Stimulated activated CD4-positive, alpha-beta T cell treated with anti-CD3 and anti-CD28 coated beads, Interleukin-4, amount 100 ng/mL, for 24 hours (primary cell): ENCODE data around the gene RBPMS2.

Source experiments
- DNase-seq: peaks from one replicate; pipeline ENCODE4 v3.0.0-alpha.2; 2020

The RBPMS2 gene

DNA sequence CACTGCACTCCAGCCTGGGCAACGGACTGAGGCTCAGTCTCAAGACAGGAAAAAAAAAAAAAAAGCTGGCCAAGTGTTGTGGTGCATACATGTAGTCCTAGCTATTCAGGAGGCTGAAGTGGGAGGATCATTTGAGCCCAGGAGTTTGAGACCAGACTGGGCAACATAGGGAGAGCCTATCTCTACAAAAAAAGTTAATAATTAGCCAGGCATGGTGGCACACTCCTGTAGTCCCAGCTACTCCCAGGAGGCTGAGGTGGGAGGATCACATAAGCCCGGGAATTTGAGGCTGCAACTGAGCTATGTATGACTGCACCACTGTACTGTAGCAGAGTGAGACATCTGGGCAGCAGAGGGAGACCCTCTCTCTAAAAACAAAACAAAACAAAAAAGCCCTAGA is 58.9 kb downstream of the RBPMS2 start:
- no peak for DNase-seq

DNA sequence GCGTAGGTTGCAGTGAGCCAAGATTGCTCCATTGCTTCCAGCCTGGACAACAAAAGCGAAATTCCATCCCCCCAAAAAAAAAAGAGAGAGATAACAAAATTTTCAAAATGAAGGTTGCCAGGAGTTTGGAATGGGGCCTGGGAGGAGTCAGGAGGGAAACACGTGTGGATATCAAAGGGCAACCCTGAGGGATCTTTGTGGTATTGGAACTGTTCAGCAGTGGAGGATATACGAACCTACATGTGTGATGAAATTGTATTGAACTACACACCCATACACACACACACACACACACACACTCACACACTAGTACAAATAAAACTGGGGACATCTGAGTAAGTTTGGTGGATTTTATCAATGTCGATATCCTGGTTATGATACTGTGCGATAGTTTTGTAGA is 61.8 kb downstream of the RBPMS2 start:
- DNase-seq = no peak

- no peak for DNase-seq
Observed at GRCh38 chr15:64712353-64712752, 63.0 kb downstream of the RBPMS2 start.

GRCh38 chr15:64710676-64711428 is 64.5 kb downstream of the RBPMS2 start:
- no peak for DNase-seq

DNA sequence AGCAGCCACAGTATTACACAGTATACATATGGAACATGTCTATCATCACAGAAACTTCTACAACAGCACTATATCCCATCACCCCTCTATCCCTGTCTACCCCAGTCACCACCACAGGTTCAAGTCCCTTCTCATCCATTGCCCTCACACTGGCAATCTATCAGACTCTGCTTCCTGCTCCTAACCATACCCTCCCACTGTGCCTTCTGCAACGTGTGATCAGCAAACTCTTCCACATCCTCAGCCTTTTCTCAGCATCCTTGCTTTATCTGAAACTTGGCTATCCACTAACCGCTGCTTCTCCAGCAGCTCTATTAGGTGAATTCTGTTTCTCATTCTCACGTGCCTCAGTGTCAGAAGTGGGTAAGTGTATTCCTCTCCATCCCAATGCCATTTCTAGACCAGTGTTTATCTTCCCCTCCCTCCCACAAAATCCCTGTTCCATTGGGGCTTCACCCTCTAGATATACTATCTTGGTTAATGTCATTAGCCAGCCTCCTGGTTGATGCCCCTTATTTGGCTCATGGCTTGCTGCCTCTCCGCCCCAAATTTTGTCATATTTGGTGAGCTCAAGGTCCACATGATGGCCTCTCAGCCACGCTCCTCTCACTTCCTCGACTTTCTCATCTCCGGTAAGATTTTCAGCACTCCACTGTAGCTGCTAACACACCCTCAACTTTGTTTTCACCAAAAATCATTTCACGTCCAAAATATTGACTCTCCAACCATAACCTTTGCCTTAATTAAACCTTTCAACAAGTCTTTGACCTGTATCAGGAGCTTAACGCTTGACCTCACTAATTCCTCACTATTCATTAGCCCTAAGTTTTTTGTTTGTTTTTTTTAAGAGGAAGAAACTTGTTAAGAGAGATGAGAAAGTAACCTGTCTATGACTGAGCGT is 69.1 kb downstream of the RBPMS2 start:
- no peak for DNase-seq

- DNase-seq = no peak
Observed at GRCh38 chr15:64705006-64705405, 70.4 kb downstream of the RBPMS2 start.

GRCh38 chr15:64703632-64703959 is 71.8 kb downstream of the RBPMS2 start:
- DNase-seq = no peak

- peak; percentile 96 for DNase-seq
Observed at GRCh38 chr15:64702816-64703631, 72.4 kb downstream of the RBPMS2 start.

- no peak for DNase-seq
Observed at GRCh38 chr15:64701482-64702184, 73.8 kb downstream of the RBPMS2 start.

DNA sequence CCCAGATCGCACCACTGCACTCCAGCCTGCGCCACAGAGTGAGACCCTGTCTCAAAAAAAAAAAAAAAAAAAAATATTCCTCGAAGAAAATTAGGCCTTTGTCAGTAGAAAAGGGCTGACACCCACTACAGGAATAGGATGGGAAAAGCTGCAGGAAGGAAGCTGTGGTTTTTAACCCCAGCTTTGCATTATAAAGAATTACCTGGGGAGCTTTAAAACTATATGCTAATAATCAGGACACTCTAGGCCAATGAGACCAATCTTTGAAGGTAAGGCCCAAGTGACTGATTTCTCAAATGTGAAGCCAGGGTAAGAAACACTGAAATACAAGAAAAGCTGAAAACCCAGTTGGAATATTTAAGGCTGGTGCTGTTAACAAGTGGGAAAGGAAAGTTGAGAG is 74.3 kb downstream of the RBPMS2 start:
- no peak for DNase-seq

DNA sequence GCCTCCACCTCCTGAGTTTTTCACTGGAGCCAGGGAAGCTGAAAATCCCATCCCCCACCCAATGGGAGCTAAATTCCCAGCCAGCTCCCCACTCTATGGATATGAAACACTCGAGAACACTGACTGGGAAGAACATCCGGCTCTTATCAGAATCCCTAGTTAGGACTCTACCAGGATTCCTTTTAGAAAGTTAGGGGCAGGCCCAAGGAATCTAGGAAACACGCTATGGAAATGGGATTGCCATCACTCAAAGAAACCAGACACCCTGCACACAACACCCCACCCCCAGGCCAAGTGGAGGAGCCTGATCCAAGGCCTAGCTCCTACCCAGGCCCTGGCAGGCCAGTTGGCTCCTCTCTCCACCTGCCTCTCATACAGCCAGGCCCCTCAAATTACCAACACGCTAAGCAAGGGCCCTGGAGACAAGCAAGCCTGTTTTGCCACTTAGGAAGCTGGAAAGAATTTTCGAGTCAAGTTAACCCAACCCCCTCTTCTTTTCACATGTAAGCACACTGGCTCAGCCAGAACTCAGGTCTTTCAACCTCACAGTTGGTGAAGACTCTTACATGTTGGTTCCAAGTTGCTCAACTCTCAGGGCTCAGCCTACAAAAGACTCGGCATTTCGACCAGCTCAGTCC is 75.5 kb downstream of the RBPMS2 start:
- no peak for DNase-seq

GRCh38 chr15:64698823-64699222 is 76.6 kb downstream of the RBPMS2 start:
- no peak for DNase-seq

- peak; percentile 46 for DNase-seq
Observed at GRCh38 chr15:64697911-64698369, 77.4 kb downstream of the RBPMS2 start.

- DNase-seq = no peak
Observed at GRCh38 chr15:64696481-64696880, 78.9 kb downstream of the RBPMS2 start.

GRCh38 chr15:64695561-64695992 is 79.8 kb downstream of the RBPMS2 start:
- DNase-seq = no peak

DNA sequence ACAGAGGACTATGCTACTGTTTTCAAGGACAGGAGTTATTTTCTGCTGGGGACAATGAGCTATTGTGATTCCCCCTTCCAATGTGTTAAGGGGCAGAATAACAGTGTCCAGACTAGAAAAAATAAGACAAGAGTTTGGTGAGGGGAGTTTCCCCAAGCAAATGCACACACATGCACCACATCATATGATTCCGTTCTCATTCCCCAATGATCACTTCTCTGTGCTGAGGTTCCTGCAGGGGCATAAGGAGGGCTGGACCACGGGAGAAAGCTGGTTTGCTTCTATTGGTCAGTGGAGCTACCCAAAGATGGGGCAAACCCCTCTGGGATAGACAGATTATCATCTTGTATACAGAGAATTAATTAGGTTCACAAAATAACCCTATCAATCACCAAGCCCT is 80.6 kb downstream of the RBPMS2 start:
- DNase-seq = no peak

DNA sequence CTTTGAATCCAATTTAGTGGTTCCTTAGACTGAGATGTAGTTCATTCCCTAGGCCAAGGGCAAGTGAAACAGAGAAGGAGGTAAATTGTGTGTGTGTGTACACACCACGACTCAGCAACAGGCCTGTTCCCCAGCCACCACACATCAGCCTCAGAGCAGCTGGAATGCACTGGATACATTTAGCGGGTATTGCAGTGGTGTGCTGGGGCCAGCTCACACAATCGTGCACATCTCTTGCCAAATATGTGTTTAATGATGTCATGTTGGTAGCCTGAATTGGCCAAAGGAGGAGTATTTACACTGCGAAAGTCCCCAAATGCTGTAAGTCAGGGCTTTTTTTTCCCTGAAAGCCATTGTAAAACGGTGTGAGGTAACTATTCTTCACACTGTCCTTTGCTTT is 82.3 kb downstream of the RBPMS2 start:
- DNase-seq = no peak

GRCh38 chr15:64691896-64692565 is 83.4 kb downstream of the RBPMS2 start:
- DNase-seq = no peak

DNA sequence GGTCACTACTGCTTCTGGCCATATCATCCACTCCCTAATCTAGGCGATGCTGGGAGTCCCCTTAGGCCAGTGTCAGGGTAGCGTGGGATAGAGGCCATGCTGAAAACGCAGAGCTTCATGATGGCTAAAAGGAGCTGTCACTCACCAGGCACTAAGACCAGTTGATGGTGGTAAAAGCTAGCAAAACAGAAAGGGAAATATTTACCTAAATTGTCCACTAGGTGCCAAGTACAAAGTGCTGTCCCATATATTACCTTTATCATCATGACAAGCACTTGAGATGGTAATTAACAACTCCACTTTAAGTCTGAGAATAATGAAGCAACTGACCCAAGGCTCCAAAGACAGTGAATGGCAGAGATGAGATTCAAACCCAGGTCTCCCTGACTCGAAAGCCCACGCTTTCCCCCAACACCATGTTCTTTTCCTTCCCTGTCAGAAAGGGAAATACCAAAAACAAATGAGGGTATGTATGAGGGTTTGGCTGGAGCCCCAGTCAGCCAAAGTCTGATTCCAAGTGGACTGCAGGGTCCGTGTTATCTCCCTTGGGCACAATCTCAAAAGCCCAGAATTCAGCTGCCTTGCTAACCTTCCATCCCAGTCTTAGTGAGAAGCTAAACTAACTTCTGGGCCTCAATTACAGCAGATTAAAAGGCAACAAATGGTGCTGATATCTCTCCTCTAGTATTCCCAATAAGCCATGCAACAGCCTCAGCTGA is 84.7 kb downstream of the RBPMS2 start:
- no peak for DNase-seq

DNA sequence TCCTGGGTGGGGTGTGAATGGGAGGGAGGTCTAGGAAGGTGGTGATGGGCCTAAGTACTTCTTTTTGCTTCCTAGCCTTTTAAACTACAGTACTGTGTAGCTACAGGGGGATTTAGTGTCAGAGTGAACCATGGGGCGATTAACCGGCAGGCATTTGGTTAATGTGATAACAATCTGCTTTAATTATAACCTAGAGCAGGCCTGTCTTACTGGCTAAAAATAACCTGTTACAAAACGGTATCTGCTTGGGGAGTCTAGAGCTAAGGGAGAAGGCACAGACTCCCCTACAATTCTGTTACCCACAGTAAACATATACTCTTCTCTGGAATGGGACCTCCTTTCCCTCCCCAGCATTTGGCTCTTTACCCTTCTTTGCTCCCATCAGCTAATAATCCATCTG is 85.4 kb downstream of the RBPMS2 start:
- DNase-seq = no peak
